IMR-90 (cell line): ENCODE data around the gene CNTFR. TPM values are rescaled to one million over a fixed set of nuclear protein-coding genes. Genes with fewer than 3 reads are reported as not detected.
"Not testable (repeated sequence)": the region's sequence is repeated elsewhere in the genome, so short reads cannot be mapped to it uniquely, and the experiment has no call there.

ENCODE experiments used
- ATAC-seq: fragments of 200-7000 bp; cut with Tn5 transposase; 2 replicates; pipeline ENCODE4 v1.9.1; 2020; ENCODE audit warnings: low read depth, mild to moderate bottlenecking, moderate library complexity
- BruUV-seq: library from RNA; stranded (reverse); fragments of 400-500 nt; replicated peaks from 2 replicates; lab custom pipeline; 2021; lab: Mats Ljungman, UMichigan
- CTCF ChIA-PET: fragments of 300-600 bp; formaldehyde crosslinking; extraction: SDS; loops from one replicate; lab custom pipeline; 2021; ENCODE audit warnings: antibody characterized with exemption; lab: Yijun Ruan, JAX
- POLR2A ChIA-PET: fragments of 300-600 bp; sonication (Branson Sonifier 250); formaldehyde crosslinking; loops from one replicate; lab custom pipeline; 2022; ENCODE audit warnings: antibody characterized with exemption; ENCODE audit not compliant: unreplicated experiment; lab: Charles Lee
- DNase-seq: peaks from one replicate; pipeline ENCODE4 v3.0.0; 2013
- H2AFZ ChIP-seq: replicated peaks from 2 replicates; pipeline ENCODE3; 2013; ENCODE audit warnings: low read length, mild to moderate bottlenecking; ENCODE audit not compliant: poor library complexity
- H2AK5ac ChIP-seq: 2 replicates; pipeline ENCODE4 v1.6.1; 2013; ENCODE audit warnings: low read depth, low read length, inconsistent platforms
- H2AK9ac ChIP-seq: replicated peaks from 2 replicates; pipeline ENCODE3; 2013; ENCODE audit warnings: mild to moderate bottlenecking, low read depth, low read length, moderate library complexity; ENCODE audit not compliant: poor library complexity
- H2BK120ac ChIP-seq: 2 replicates; pipeline ENCODE4 v1.6.1; 2013; ENCODE audit warnings: low read depth, low read length, inconsistent platforms
- H2BK15ac ChIP-seq: 3 replicates; pipeline ENCODE4 v1.6.1; 2013; ENCODE audit warnings: low read depth, low read length, inconsistent platforms
- H2BK20ac ChIP-seq: 2 replicates; pipeline ENCODE4 v1.6.1; 2013; ENCODE audit warnings: low read depth, mild to moderate bottlenecking, inconsistent platforms, low read length, moderate library complexity
- H2BK5ac ChIP-seq: 2 replicates; pipeline ENCODE4 v1.6.1; 2013; ENCODE audit warnings: mild to moderate bottlenecking, low read depth, low read length, inconsistent platforms; ENCODE audit not compliant: poor library complexity, severe bottlenecking
- H3K14ac ChIP-seq: replicated peaks from 2 replicates; pipeline ENCODE4 v1.6.1; 2013; ENCODE audit warnings: low read depth, low read length, inconsistent platforms
- H3K18ac ChIP-seq: 2 replicates; pipeline ENCODE4 v1.6.1; 2013; ENCODE audit warnings: low read depth, low read length, control low read depth
- H3K23ac ChIP-seq: 2 replicates; pipeline ENCODE4 v1.6.1; 2013; ENCODE audit warnings: low read depth, low read length, inconsistent platforms
- H3K27ac ChIP-seq: 2 replicates; pipeline ENCODE4 v1.5.1; 2013; ENCODE audit warnings: mild to moderate bottlenecking, control low read depth, low read length; ENCODE audit not compliant: insufficient read depth
- H3K27me3 ChIP-seq: 2 replicates; pipeline ENCODE4 v1.6.1; 2013; ENCODE audit warnings: low read length; ENCODE audit not compliant: control insufficient read depth, insufficient read depth
- H3K36me3 ChIP-seq: 2 replicates; pipeline ENCODE4 v1.6.1; 2013; ENCODE audit warnings: low read length, mixed read lengths; ENCODE audit not compliant: control insufficient read depth, insufficient read depth
- H3K4ac ChIP-seq: 2 replicates; pipeline ENCODE4 v1.6.1; 2013; ENCODE audit warnings: low read depth, low read length, inconsistent platforms
- H3K4me1 ChIP-seq: 2 replicates; pipeline ENCODE4 v1.6.1; 2013; ENCODE audit warnings: low read length, mixed read lengths; ENCODE audit not compliant: control insufficient read depth, insufficient read depth
- H3K4me2 ChIP-seq: 2 replicates; pipeline ENCODE4 v1.6.1; 2013; ENCODE audit warnings: low read depth, mild to moderate bottlenecking, control low read depth, low read length, moderate library complexity
- H3K4me3 ChIP-seq: 2 replicates; pipeline ENCODE4 v1.5.1; 2013; ENCODE audit warnings: low read depth, mild to moderate bottlenecking, control low read depth, low read length, moderate library complexity; ENCODE audit not compliant: insufficient read depth
- H3K56ac ChIP-seq: 2 replicates; pipeline ENCODE4 v1.6.1; 2013; ENCODE audit warnings: low read length, inconsistent platforms; ENCODE audit not compliant: insufficient read depth; ENCODE audit errors: extremely low read depth
- H3K79me1 ChIP-seq, 2 experiments: 2 replicates each; pipeline ENCODE4 v1.6.1; 2013; ENCODE audit warnings: low read length in 2 of 2, inconsistent platforms in 1 of 2, low read depth in 1 of 2
- H3K9ac ChIP-seq: 2 replicates; pipeline ENCODE4 v1.6.1; 2013; ENCODE audit warnings: low read depth, low read length, control low read depth
- H3K9me1 ChIP-seq: 2 replicates; pipeline ENCODE4 v1.6.1; 2013; ENCODE audit warnings: low read length, inconsistent platforms; ENCODE audit not compliant: insufficient read depth
- H3K9me3 ChIP-seq: 2 replicates; pipeline ENCODE4 v1.6.1; 2013; ENCODE audit warnings: low read length; ENCODE audit not compliant: control insufficient read depth, insufficient read depth
- H4K20me1 ChIP-seq: 2 replicates; pipeline ENCODE4 v1.6.1; 2013; ENCODE audit warnings: low read length, inconsistent platforms; ENCODE audit not compliant: insufficient read depth
- H4K5ac ChIP-seq: 2 replicates; pipeline ENCODE4 v1.6.1; 2013; ENCODE audit warnings: mild to moderate bottlenecking, low read depth, low read length, control low read depth
- H4K8ac ChIP-seq, 2 experiments: 2 replicates each; pipeline ENCODE4 v1.6.1; 2013; ENCODE audit warnings: low read depth in 2 of 2, low read length in 2 of 2, control low read depth in 1 of 2, inconsistent platforms in 1 of 2
- H4K91ac ChIP-seq: 2 replicates; pipeline ENCODE4 v1.6.1; 2013; ENCODE audit warnings: low read depth, low read length, inconsistent platforms; ENCODE audit not compliant: insufficient read depth
- ELK1 ChIP-seq: fragments of 150-350 bp; IDR thresholded peaks from 2 replicates; pipeline ENCODE4 v1.6.1; 2016; ENCODE audit warnings: low read depth, mild to moderate bottlenecking, low read length, moderate library complexity, borderline replicate concordance
- NFE2L2 ChIP-seq: fragments of 150-350 bp; IDR thresholded peaks from 2 replicates; pipeline ENCODE4 v1.6.1; 2016; ENCODE audit warnings: low read depth, mild to moderate bottlenecking, low read length
- POLR2A ChIP-seq: IDR thresholded peaks from 2 replicates; pipeline ENCODE4 v1.6.1; 2012; ENCODE audit warnings: mild to moderate bottlenecking, low read depth, low read length
- WGBS, 2 experiments: methylation state at CpG; one replicate each; pipeline versions ENCODE4 v1.1.5 to v1.1.7; 2013; ENCODE audit warnings: missing lambda C conversion rate in 2 of 2; ENCODE audit not compliant: insufficient read length in 1 of 2; ENCODE audit errors: extremely low coverage in 2 of 2; 5-methylcytosine and 5-hydroxymethylcytosine counted together
- dilution Hi-C: fragments of 300-500 bp; cut with HindIII; formaldehyde crosslinking; loops from one replicate; pipeline ENCODE4 v1.14.3; 2018; ENCODE audit warnings: low sequenced_read_pairs; ENCODE audit not compliant: unreplicated experiment
- in situ Hi-C: fragments of 300-500 bp; cut with MboI; formaldehyde crosslinking; loops from 3 replicates; pipeline ENCODE4 v1.14.3; 2019; ENCODE audit warnings: low sequenced_read_pairs, inconsistent platforms, mixed read lengths
- intact Hi-C: fragments of 100-400 bp; cut with micrococcal nuclease; formaldehyde crosslinking; loops from 2 replicates; pipeline ENCODE4 v1.10.0; 2022
- polyA plus RNA-seq, 3 experiments: library from polyadenylated mRNA; depleted of rRNA; stranded (reverse); fragments of >200 nt; gene quantifications; 2 replicates each; pipeline ENCODE4 v1.2.3, GENCODE V29; 2012; ENCODE audit warnings: low replicate concordance in 1 of 3
- total RNA-seq: library from RNA; depleted of rRNA; stranded (reverse); fragments of >200 nt; gene quantifications from 2 replicates; pipeline ENCODE4 v1.2.3, GENCODE V29; 2012

Gene CNTFR
- total and polyA plus RNA-seq, 2 of the 4 experiments (the other 2 are of a cell fraction) = not detected

- no peak for ATAC-seq
- Histone ChIP-seq H2BK5ac (no peak overlapping the region), H3K9me1 (no peaks in the 10 kb centered on the region), H2AFZ (no peak overlapping the region), H3K4me1 (no peaks in the 10 kb centered on the region), H4K20me1 (no peaks in the 10 kb centered on the region), H2AK5ac (no peak overlapping the region), H3K56ac (no peak overlapping the region), H2BK15ac (no peak overlapping the region), H4K91ac (no peak overlapping the region), H3K79me1 (no peaks in the 10 kb centered on the region), H3K14ac (no peak overlapping the region), H2AK9ac (no peak overlapping the region), H3K27me3 (peaks cover 35% of the 10 kb centered on the region), H3K4me2 (no peak overlapping the region), H3K18ac (no peak overlapping the region), H3K23ac (no peak overlapping the region), H2BK20ac (no peak overlapping the region), H3K36me3 (no peaks in the 10 kb centered on the region), H3K9ac (no peak overlapping the region), H2BK120ac (no peak overlapping the region), H3K4me3 (no peak overlapping the region), H4K5ac (no peak overlapping the region), H3K4ac (no peak overlapping the region), H3K27ac (no peak overlapping the region), H3K9me3 (no peaks in the 10 kb centered on the region), H4K8ac (no peak overlapping the region)
- intact Hi-C loops = no loop called here
- dilution Hi-C loops = no loop called here
- DNase-seq = no peak
- POLR2A ChIA-PET = no interaction called here
- CTCF ChIA-PET = no interaction called here
- WGBS, 2 experiments = 13% methylated on average over 6 of the region's 7 CpGs; no CpG with 5 or more reads in 1 of the 2 experiments
- TF ChIP-seq NFE2L2 = no peak
- no peak for TF ChIP-seq ELK1
- no peak for TF ChIP-seq POLR2A
- BruUV-seq = no TSS peak
- in situ Hi-C loops = no loop called here
These were observed 52.8 kb downstream of the CNTFR start for GRCh38 chr9:34536685-34537084.

- H3K9me1 ChIP-seq, H3K4me3 ChIP-seq, H2AFZ ChIP-seq, H2AK5ac ChIP-seq, POLR2A ChIA-PET, H3K23ac ChIP-seq, H4K8ac ChIP-seq, BruUV-seq, H2BK5ac ChIP-seq, intact Hi-C loops, H3K79me1 ChIP-seq, dilution Hi-C loops, H2BK20ac ChIP-seq, H3K56ac ChIP-seq, H3K36me3 ChIP-seq, H3K18ac ChIP-seq, H3K9ac ChIP-seq, H3K27ac ChIP-seq, ATAC-seq, in situ Hi-C loops, H4K20me1 ChIP-seq, H3K9me3 ChIP-seq, H4K91ac ChIP-seq, H4K5ac ChIP-seq, CTCF ChIA-PET, H3K4me2 ChIP-seq, H2BK15ac ChIP-seq, H3K4me1 ChIP-seq, H3K4ac ChIP-seq, H2BK120ac ChIP-seq, H3K14ac ChIP-seq, DNase-seq, H2AK9ac ChIP-seq: not testable (repeated sequence)
- peaks cover 28% of the 10 kb centered on the region for H3K27me3 ChIP-seq
- no CpG with 5 or more reads among the region's 8 CpGs for WGBS, 2 experiments
These were observed 57.5 kb downstream of the CNTFR start for GRCh38 chr9:34532041-34532440.
